ENCODE results near the gene KRT17.
"Not testable (repeated sequence)": the region's sequence is repeated elsewhere in the genome, so short reads cannot be mapped to it uniquely, and the experiment has no call there.

Gene KRT17

GRCh38 chr17:41578538-41578937, 45.8 kb downstream of the KRT17 start:
- Histone ChIP-seq H3K9me3 (no peaks in the 10 kb centered on the region), H3K27me3 (peaks cover 7% of the 10 kb centered on the region), H3K36me3 (no peaks in the 10 kb centered on the region), H3K4me3 (ENCODE audit: low read depth in 1 of 2, low read length in 1 of 2) (no peak overlapping the region), H3K27ac (no peak overlapping the region), H3K4me1 (ENCODE audit: control insufficient read depth in 1 of 2, insufficient read depth in 1 of 2, low read depth in 1 of 2, low read length in 1 of 2) (peaks cover 3 to 4% of the 10 kb centered on the region in 2 experiments)
- TF ChIP-seq CTCF (IDR thresholded peaks at IDR 0.05), result no peak

- not testable (repeated sequence) for H3K4me1 ChIP-seq (ENCODE audit: control insufficient read depth in 1 of 2, insufficient read depth in 1 of 2, low read depth in 1 of 2, low read length in 1 of 2); H3K4me3 ChIP-seq (ENCODE audit: low read depth in 1 of 2, low read length in 1 of 2); H3K9me3 ChIP-seq; H3K27ac ChIP-seq; H3K36me3 ChIP-seq
- peaks cover 25% of the 10 kb centered on the region for H3K27me3 ChIP-seq
Observed at GRCh38 chr17:41576740-41577139, 47.6 kb downstream of the KRT17 start.

GRCh38 chr17:41575336-41575735, 49.0 kb downstream of the KRT17 start:
- Histone ChIP-seq H3K4me1 (ENCODE audit: control insufficient read depth in 1 of 2, insufficient read depth in 1 of 2, low read depth in 1 of 2, low read length in 1 of 2) (peaks cover 3 to 4% of the 10 kb centered on the region in 2 experiments), H3K9me3 (no peaks in the 10 kb centered on the region), H3K27me3 (peaks cover 38% of the 10 kb centered on the region), H3K36me3 (no peaks in the 10 kb centered on the region), H3K27ac (no peak overlapping the region), H3K4me3 (ENCODE audit: low read depth in 1 of 2, low read length in 1 of 2) (no peak overlapping the region)
- no peak for TF ChIP-seq CTCF (IDR thresholded peaks at IDR 0.05)

GRCh38 chr17:41571561-41572434, 52.6 kb downstream of the KRT17 start, which contains the start of gene KRT9:
KRT9 (minus strand) TSS chr17:41572059; CDS start chr17:41571992, 67 bp downstream.
- H3K4me1 ChIP-seq (ENCODE audit: control insufficient read depth in 1 of 2, insufficient read depth in 1 of 2, low read depth in 1 of 2, low read length in 1 of 2), result no peaks in the 10 kb centered on the region
- H3K27ac ChIP-seq, result no peak within 1 kb of the TSS
- peaks cover 10% of the 10 kb centered on the region for H3K9me3 ChIP-seq
- no peak within 1 kb of the TSS for H3K4me3 ChIP-seq (ENCODE audit: low read depth in 1 of 2, low read length in 1 of 2)
- peaks cover 53% of the 10 kb centered on the region for H3K27me3 ChIP-seq
- TF ChIP-seq CTCF (IDR thresholded peaks at IDR 0.05), result no peak
- H3K36me3 ChIP-seq, result no peaks in the 10 kb centered on the region
